Heart right ventricle (tissue), 16 donors: ENCODE results near the gene AZGP1. TPM values are rescaled to one million over a fixed set of nuclear protein-coding genes. Genes with fewer than 3 reads are reported as not detected.

Source experiments
- ATAC-seq, 8 donors: fragments of 200-7000 bp; cut with Tn5 transposase; one replicate each; pipeline ENCODE4 v1.9.1; 2020; ENCODE audit warnings: mild to moderate bottlenecking in 8 of 8, moderate library complexity in 8 of 8, moderate number of reproducible peaks in 1 of 8
- DNase-seq, 2 donors: peaks; one replicate each; pipeline ENCODE4 v3.0.0-alpha.2; 2020
- H3K27ac ChIP-seq, 10 donors: fragments of 200-600 bp; sonication (generic) in 2 of 10; one replicate each; pipeline versions ENCODE4 v1.5.0 to v1.8.0; 2020 to 2022; ENCODE audit warnings: mild to moderate bottlenecking in 3 of 10
- H3K27me3 ChIP-seq, 7 donors: fragments of 200-600 bp; one replicate each; pipeline ENCODE4 v1.8.0; 2021 to 2022; ENCODE audit warnings: mild to moderate bottlenecking in 2 of 7
- H3K36me3 ChIP-seq, 9 donors: fragments of 200-600 bp; sonication (generic) in 1 of 9; one replicate each; pipeline versions ENCODE4 v1.5.0 to v1.8.0; 2020 to 2022; ENCODE audit warnings: mild to moderate bottlenecking in 2 of 9
- H3K4me1 ChIP-seq, 9 donors: fragments of 200-600 bp; sonication (generic) in 1 of 9; one replicate each; pipeline versions ENCODE4 v1.5.0 to v1.8.0; 2020 to 2022; ENCODE audit warnings: mild to moderate bottlenecking in 4 of 9
- H3K4me3 ChIP-seq, 10 donors: fragments of 200-600 bp; sonication (generic) in 2 of 10; one replicate each; pipeline versions ENCODE4 v1.5.0 to v1.8.0; 2020 to 2022; ENCODE audit warnings: mild to moderate bottlenecking in 7 of 10, moderate library complexity in 2 of 10
- H3K9me3 ChIP-seq, 11 donors: fragments of 200-600 bp in 10 of 11; sonication (generic) in 2 of 11; one replicate each; pipeline versions ENCODE4 v1.5.0 to v1.8.0; 2013 to 2022; ENCODE audit warnings: mild to moderate bottlenecking in 2 of 11, control low read depth in 1 of 11, moderate library complexity in 1 of 11
- WGBS, 2 donors: extraction: QIAGEN DNeasy Blood & Tissue Kit; methylation state at CpG; one replicate each; pipeline ENCODE4 v1.1.7; 2013; ENCODE audit warnings: inconsistent platforms in 1 of 2; 5-methylcytosine and 5-hydroxymethylcytosine counted together
- intact Hi-C, 10 donors: fragments of 100-400 bp; cut with DNase I; formaldehyde crosslinking; loops; one replicate each; pipeline versions ENCODE4 v1.11.1 to v1.14.2; 2022
- polyA plus RNA-seq, 2 donors: library from polyadenylated mRNA; stranded (reverse); fragments of 200-250 nt; gene quantifications; one replicate each; pipeline ENCODE4 v1.2.3, GENCODE V29; 2013
- total RNA-seq, 10 donors: library from RNA; stranded (reverse); fragmentation: NEBNext Ultra II Directional in 3 of 10; extraction: Animal tissue kit (Norgen Biotek cat#: 25700) in 3 of 10; gene quantifications; one replicate each; pipeline versions ENCODE4 v1.2.1 to v1.2.4, GENCODE V29; 2021 to 2023
- TF ChIP-seq, protein P1 (sequence below), 9 donors: fragments of 200-600 bp; sonication (generic) in 2 of 9; IDR thresholded peaks; one replicate each; pipeline versions ENCODE4 v1.5.0 to v1.8.0; 2021 to 2022; ENCODE audit warnings: antibody characterized with exemption in 9 of 9, mild to moderate bottlenecking in 5 of 9, moderate library complexity in 1 of 9
- donor health status: Arrhythmogenic right ventricular cardiomyopathy.
- donor health status: ischemic (EF 13 %, LVEDD 7.1; RV severe dilation, severe dysfunction).
- donor health status: healthy with polysubstance abuse.
- donor health status: DM: no; HTN: yes; CAD: no.
- donor health status: DM: no; HTN: no; CAD: no.
- donor health status: ischemic (EF 25% LVEDD 6.9; RV normal size, moderate dysfunction).
- donor health status: ischemic (EF 25% LVEDD 5.7; RV mildly dilated, moderate dysfunction).
- donor health status: healthy.
- donor health status: DM: yes; HTN: yes; CAD: no.
- donor health status: Ischemic cardiomyopathy.
- donor health status: ischemic (EF 35%, LVEDD 5.7; RV mildly dilated, moderate dysfunction).
- donor health status: nonischemic (EF 11% LVEDD 7.7; RV severe dilation, severe dysfunction).
- donor health status: DM: yes; HTN: yes; CAD: no.
- donor health status: PGD.
- donor health status: ischemic (EF 29% LVEDD 5.4; RV normal size, mild dysfunction).
- donor health status: nonischemic (EF 23%, LVEDD 6.1; RV moderate dilation, normal function).

Gene AZGP1
- total and polyA plus RNA-seq, 12 donors = 37.8 to 335 (median 108) TPM

DNA sequence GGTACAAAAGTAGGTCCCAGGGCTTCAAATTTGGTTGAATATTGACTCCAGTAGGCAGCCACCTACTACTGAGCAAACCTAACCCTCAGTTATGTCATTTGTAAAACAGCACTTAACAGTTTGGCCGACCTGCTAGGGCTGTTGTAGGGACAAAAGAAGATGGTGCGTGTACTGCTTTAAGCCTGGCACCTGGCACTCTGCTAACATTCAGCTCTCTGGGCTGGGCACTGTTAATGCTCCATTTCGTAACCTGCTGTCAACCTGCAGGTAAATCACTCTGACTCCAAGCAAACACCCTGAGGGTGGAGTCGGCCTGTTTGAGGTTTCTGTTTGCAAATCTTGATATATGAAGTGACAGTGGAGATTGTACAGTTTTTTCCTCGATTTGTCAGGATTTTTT lies 46.8 kb upstream of the AZGP1 start:
- H3K27ac ChIP-seq = no peak overlapping the region

DNA sequence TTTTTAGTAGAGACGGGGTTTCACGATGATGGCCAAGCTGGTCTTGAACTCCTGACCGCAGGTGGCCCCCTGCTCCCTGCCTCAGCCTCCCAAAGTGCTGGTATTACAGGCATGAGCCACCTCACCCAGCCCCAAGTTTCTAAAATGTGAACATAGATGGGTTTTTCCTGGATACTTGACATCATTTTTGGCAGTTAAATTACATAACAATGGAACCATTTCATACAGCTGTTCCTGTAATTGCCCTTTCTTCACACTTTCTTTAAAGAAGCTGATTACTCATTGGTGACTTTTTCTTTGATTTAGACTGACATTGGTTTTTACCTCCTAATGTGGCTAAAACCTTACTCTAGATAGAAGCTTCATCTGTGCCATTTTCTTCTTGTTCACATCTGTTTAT lies 45.5 kb upstream of the AZGP1 start:
- Histone ChIP-seq H3K27me3 (no peaks in the 10 kb centered on the region), H3K4me3 (no peak overlapping the region), H3K4me1 (peaks cover 0 to 48% (median 30%) of the 10 kb centered on the region in 9 donors), H3K36me3 (peaks cover 0 to 68% (median 34%) of the 10 kb centered on the region in 9 donors), H3K9me3 (no peaks in the 10 kb centered on the region), H3K27ac (peak overlapping the region in 1 of 10 donors; percentile 6)
- TF ChIP-seq, protein P1, sequence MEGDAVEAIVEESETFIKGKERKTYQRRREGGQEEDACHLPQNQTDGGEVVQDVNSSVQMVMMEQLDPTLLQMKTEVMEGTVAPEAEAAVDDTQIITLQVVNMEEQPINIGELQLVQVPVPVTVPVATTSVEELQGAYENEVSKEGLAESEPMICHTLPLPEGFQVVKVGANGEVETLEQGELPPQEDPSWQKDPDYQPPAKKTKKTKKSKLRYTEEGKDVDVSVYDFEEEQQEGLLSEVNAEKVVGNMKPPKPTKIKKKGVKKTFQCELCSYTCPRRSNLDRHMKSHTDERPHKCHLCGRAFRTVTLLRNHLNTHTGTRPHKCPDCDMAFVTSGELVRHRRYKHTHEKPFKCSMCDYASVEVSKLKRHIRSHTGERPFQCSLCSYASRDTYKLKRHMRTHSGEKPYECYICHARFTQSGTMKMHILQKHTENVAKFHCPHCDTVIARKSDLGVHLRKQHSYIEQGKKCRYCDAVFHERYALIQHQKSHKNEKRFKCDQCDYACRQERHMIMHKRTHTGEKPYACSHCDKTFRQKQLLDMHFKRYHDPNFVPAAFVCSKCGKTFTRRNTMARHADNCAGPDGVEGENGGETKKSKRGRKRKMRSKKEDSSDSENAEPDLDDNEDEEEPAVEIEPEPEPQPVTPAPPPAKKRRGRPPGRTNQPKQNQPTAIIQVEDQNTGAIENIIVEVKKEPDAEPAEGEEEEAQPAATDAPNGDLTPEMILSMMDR (IDR thresholded peaks at IDR 0.05) = no peak
- no peak for DNase-seq
- no peak for ATAC-seq
- WGBS, 2 donors = 93 to 95% methylated on average over 3 of the region's 3 CpGs
- intact Hi-C loops = loop anchor here in 1 of 10 donors (10.0 kb wide), 1 partner anchor 216 kb away; no protein-coding TSS in a partner anchor

More for the DNA sequence above, 46.8 kb upstream of the AZGP1 start:
- intact Hi-C loops = loop anchor here in 1 of 10 donors (10.0 kb wide), 1 partner anchor 218 kb away; no protein-coding TSS in a partner anchor
- H3K4me1 ChIP-seq = peaks cover 0 to 34% (median 17%) of the 10 kb centered on the region in 9 donors
- H3K9me3 ChIP-seq = no peaks in the 10 kb centered on the region
- 82 to 87% methylated on average over 5 of the region's 5 CpGs for WGBS, 2 donors
- no peaks in the 10 kb centered on the region for H3K27me3 ChIP-seq
- peak in 1 of 8 donors; percentile 36 for ATAC-seq
- no peak overlapping the region for H3K4me3 ChIP-seq
- H3K36me3 ChIP-seq = peaks cover 0 to 80% (median 46%) of the 10 kb centered on the region in 9 donors
- TF ChIP-seq, protein P1 (IDR thresholded peaks at IDR 0.05) = no peak
- no peak for DNase-seq

DNA sequence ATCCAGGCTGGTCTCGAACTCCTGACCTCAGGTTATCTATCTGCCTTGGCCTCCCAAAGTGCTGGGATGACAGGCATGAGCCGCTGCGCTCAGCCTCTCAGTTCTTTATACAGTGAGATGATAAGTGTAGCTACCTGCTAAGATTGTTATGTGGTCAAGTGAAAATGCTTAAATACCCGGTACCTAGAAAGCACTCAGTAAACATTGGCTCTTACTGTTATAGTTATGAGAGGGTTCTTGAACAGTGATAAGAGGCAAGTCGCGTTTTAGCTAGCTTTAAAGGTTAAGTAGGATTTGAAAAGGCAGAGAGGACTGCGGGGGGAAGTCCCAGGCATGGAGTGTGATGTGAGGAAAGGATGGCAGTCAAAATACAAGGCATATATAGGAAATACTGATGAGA lies 44.1 kb upstream of the AZGP1 start:
- H3K4me1 ChIP-seq = peaks cover 0 to 54% (median 33%) of the 10 kb centered on the region in 9 donors
- WGBS, 2 donors = 59 to 69% methylated on average over 7 of the region's 7 CpGs
- no peaks in the 10 kb centered on the region for H3K27me3 ChIP-seq
- intact Hi-C loops = loop anchor here in 2 of 10 donors (5.0 to 10.0 kb wide), 2 partner anchors 32 to 215 kb away; no protein-coding TSS in a partner anchor
- H3K27ac ChIP-seq = no peak overlapping the region
- no peak overlapping the region for H3K4me3 ChIP-seq
- no peaks in the 10 kb centered on the region for H3K9me3 ChIP-seq
- DNase-seq (no peak), ATAC-seq (no peak)
- peaks cover 0 to 54% (median 22%) of the 10 kb centered on the region in 9 donors for H3K36me3 ChIP-seq
- TF ChIP-seq, protein P1 (IDR thresholded peaks at IDR 0.05) = no peak

DNA sequence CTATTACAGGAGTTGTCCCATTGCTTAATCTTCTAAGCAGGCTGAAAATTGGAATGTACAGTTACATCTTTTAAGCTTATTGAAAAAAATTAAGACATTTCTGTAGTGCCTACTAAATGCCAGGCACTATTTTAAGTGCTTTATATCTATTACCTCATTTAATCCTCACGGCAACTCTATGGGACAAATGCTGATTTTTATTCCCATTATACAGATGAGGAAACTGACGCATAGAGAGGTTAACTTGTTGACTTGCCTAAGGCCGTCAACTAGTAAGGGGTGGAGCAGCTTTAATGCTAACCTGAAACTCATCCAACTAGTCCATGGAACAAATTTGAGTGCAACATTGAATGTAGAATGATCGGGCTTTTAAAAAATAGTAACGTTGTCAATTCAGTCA lies 42.0 kb upstream of the AZGP1 start:
- Histone ChIP-seq H3K36me3 (peaks cover 0 to 33% (median 5%) of the 10 kb centered on the region in 9 donors), H3K4me1 (peaks cover 0 to 56% (median 34%) of the 10 kb centered on the region in 9 donors), H3K27ac (no peak overlapping the region), H3K9me3 (no peaks in the 10 kb centered on the region), H3K4me3 (no peak overlapping the region), H3K27me3 (no peaks in the 10 kb centered on the region)
- TF ChIP-seq, protein P1 (IDR thresholded peaks at IDR 0.05) = no peak
- intact Hi-C loops = loop anchor here in 1 of 10 donors (5.0 kb wide), 1 partner anchor 34 kb away; no protein-coding TSS in a partner anchor
- 94 to 95% methylated on average over 5 of the region's 5 CpGs for WGBS, 2 donors
- ATAC-seq (no peak), DNase-seq (no peak)
